NOMO-1 treated with DMSO at 0.1 percent for 48 hours (cell line): ENCODE data around the gene MPST.
"Not testable (repeated sequence)": the region's sequence is repeated elsewhere in the genome, so short reads cannot be mapped to it uniquely, and the experiment has no call there.

ENCODE experiments used
- DNase-seq: peaks from one replicate; lab custom pipeline; 2025; ENCODE audit not compliant: unreplicated experiment; lab: John Stamatoyannopoulos, UW

Gene MPST

GRCh38 chr22:37059876-37060449, 40.4 kb downstream of the MPST start:
- DNase-seq, result no peak

- no peak for DNase-seq
These were observed 41.5 kb downstream of the MPST start for GRCh38 chr22:37060801-37061610.

GRCh38 chr22:37061611-37062375, 42.3 kb downstream of the MPST start:
- no peak for DNase-seq

GRCh38 chr22:37062376-37062675, 42.8 kb downstream of the MPST start:
- DNase-seq, result no peak

GRCh38 chr22:37062702-37063381, 43.3 kb downstream of the MPST start:
- no peak for DNase-seq

GRCh38 chr22:37063431-37064420, 44.2 kb downstream of the MPST start:
- DNase-seq, result no peak

- DNase-seq, result no peak
These were observed 45.0 kb downstream of the MPST start for GRCh38 chr22:37064553-37064952.

GRCh38 chr22:37065180-37065579, 45.6 kb downstream of the MPST start:
- no peak for DNase-seq

GRCh38 chr22:37065961-37066360, 46.4 kb downstream of the MPST start:
- no peak for DNase-seq

GRCh38 chr22:37067428-37067827, 47.9 kb downstream of the MPST start:
- no peak for DNase-seq

- no peak for DNase-seq
These were observed 49.3 kb downstream of the MPST start for GRCh38 chr22:37068859-37069258.

- DNase-seq, result no peak
These were observed 49.8 kb downstream of the MPST start for GRCh38 chr22:37069319-37069718.

- DNase-seq, result no peak
These were observed 50.2 kb downstream of the MPST start for GRCh38 chr22:37069719-37070118.

- no peak for DNase-seq
These were observed 50.8 kb downstream of the MPST start for GRCh38 chr22:37070334-37070733.

GRCh38 chr22:37070744-37071143, 51.2 kb downstream of the MPST start:
- no peak for DNase-seq

GRCh38 chr22:37071850-37072592, 52.5 kb downstream of the MPST start:
- not testable (repeated sequence) for DNase-seq

GRCh38 chr22:37072673-37073072, 53.1 kb downstream of the MPST start:
- no peak for DNase-seq

- DNase-seq, result no peak
These were observed 55.0 kb downstream of the MPST start for GRCh38 chr22:37074537-37074936.

GRCh38 chr22:37075046-37075445, 55.5 kb downstream of the MPST start:
- no peak for DNase-seq
